NB4 (cell line): ENCODE data around the gene SECISBP2L.

ENCODE experiments used
- CTCF ChIP-seq: IDR thresholded peaks from one replicate; pipeline ENCODE4 v1.5.1; 2012; ENCODE audit warnings: low read depth, low read length
- TF ChIP-seq, protein P1 (sequence below): IDR thresholded peaks from 2 replicates; pipeline ENCODE4 v1.6.1; 2011; ENCODE audit warnings: low read depth, low read length

DNA sequence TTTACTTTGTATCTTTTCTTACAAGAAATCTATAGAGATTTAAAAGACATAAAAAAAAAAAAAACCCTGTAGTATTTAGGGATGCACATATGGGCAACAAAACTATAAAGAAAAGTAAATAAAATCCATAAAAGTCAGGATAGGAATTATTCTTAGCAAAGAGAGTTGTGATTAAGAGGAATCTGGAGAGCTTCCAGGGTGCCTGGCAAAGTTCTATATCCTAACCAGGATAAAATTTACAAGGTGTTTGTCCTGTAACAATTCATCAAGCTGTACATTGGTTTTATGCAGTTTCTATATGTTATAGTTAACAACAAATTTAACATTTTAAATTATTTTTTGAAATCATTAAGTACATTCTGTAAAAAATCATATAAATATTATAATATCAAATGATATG is 7.9 kb downstream of the SECISBP2L start:
- no peak for TF ChIP-seq CTCF
- TF ChIP-seq, protein P1, sequence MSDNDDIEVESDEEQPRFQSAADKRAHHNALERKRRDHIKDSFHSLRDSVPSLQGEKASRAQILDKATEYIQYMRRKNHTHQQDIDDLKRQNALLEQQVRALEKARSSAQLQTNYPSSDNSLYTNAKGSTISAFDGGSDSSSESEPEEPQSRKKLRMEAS: no peak
